Posterior vena cava (tissue), 2 donors: ENCODE measurements around the gene MPST. TPM values are rescaled to one million over a fixed set of nuclear protein-coding genes. Genes with fewer than 3 reads are reported as not detected.
A peak's percentile ranks its signal among the peaks of the same experiment; 100 is the strongest.
"Not testable (repeated sequence)": the region's sequence is repeated elsewhere in the genome, so short reads cannot be mapped to it uniquely, and the experiment has no call there.

Experiments used
- DNase-seq: peaks from one replicate; pipeline ENCODE4 v3.0.0-alpha.2; 2020; ENCODE audit warnings: low spot score
- intact Hi-C, 2 donors: fragments of 100-400 bp; cut with DNase I; formaldehyde crosslinking; loops; one replicate each; pipeline versions ENCODE4 v1.14.1 to v1.14.2; 2022 to 2023
- long read RNA-seq, 2 donors: library from polyadenylated mRNA; unstranded; transcript quantifications; one replicate each; pipeline ENCODE4 v2.0.0, GENCODE V29; 2020 to 2021
- total RNA-seq, 2 donors: library from RNA; stranded (reverse); fragmentation: NEBNext Ultra II Directional; extraction: Animal tissue kit (Norgen Biotek cat#: 25700); gene quantifications; one replicate each; pipeline ENCODE4 v1.2.1, GENCODE V29; 2021
- donor health status: DM: yes; HTN: yes; CAD: no.
- donor health status: DM: yes; HTN: yes; CAD: no.

Gene MPST
- total RNA-seq, result 10 to 100 TPM; 19.7 to 21.0 TPM
- long read RNA-seq, donor 1, transcript MPST-203 (3 exons, 1,345 nt), result minor isoform, 9 of 30 reads
- long read RNA-seq, donor 1, transcript MPST-206 (3 exons, 1,331 nt), result major isoform, 11 of 30 reads
- long read RNA-seq, donor 1, partial matches to known transcripts, result 6 of 30 reads
- long read RNA-seq, donor 1, other reads (novel, unspliced or antisense), result 3 of 30 reads
- long read RNA-seq, donor 2, transcript MPST-206 (3 exons, 1,331 nt), result minor isoform, 25 of 144 reads
- long read RNA-seq, donor 2, transcript MPST-203 (3 exons, 1,345 nt), result major isoform, 64 of 144 reads
- long read RNA-seq, donor 2, partial matches to known transcripts, result 33 of 144 reads
- long read RNA-seq, donor 2, other reads (novel, unspliced or antisense), result 17 of 144 reads

DNA sequence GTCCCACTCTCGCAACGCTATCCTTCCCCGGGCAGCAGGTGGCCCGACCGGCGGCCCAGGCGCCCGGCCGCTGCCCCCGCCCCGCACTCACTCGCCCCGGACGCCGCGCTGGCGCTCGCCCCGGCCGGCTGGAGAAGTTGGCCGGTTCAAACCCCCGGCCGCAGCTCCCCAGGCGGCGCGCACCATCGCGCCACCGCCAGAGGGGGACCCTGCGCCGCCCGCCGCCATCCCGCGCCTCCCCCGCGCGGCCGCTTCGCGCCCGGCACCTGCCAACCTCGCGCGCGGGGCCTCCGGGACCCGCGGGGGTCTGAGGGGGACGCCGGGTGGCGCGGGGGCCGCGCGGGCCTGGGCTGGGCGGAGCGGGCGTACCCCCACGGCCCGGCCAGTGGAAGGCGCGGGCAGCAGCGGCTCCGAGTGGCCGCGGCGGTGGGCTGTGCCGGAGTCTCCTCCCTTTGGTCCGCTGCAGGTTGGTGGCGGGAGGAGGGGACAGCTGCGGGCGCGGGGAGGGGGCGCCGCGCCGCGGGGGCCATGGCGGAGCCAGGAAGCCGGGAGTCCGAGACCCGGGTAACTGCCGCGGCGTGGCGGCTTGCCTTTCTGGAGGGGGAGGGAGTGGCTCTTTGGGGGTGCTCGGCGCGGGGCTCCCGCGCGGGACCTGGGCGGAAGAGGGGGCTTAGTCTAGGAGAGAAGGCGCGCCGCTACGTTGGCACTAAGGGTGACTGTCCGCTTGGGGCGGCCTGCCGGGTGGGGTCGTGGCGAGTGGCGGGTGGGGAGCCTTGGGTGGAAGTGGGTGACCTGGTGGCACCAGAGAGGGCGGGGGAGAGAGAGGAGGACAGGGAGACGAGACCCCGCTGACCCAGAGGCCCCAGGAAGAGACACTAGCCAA is at the start of gene MPST, which contains the start of gene TST:
MPST (plus strand) TSS at position 434 of the 883 bp plus-strand sequence; CDS start at position 529, 95 bp downstream.
TST (minus strand) TSS at position 139 of the 883 bp plus-strand sequence. CDS start 715 bp downstream, outside the sequence.
- DNase-seq, result peak; percentile 91
- intact Hi-C loops, result loop anchor here in 1 of 2 donors (10.0 kb wide), 1 partner anchor 335 kb away; no protein-coding TSS in a partner anchor

- intact Hi-C loops, result no loop called here
Observed at GRCh38 chr22:36971341-36972125, 48.0 kb upstream of the MPST start.

GRCh38 chr22:36976606-36977005 is 42.9 kb upstream of the MPST start:
- no peak for DNase-seq
- intact Hi-C loops, result loop anchor here in 1 of 2 donors (5.0 kb wide), 1 partner anchor 194 kb away; no protein-coding TSS in a partner anchor

More at GRCh38 chr22:36971341-36972125, 48.0 kb upstream of the MPST start:
- peak; percentile 26 for DNase-seq

- intact Hi-C loops, result loop anchor here in 1 of 2 donors (5.0 kb wide), 1 partner anchor 195 kb away; no protein-coding TSS in a partner anchor
- DNase-seq, result peak; percentile 86
Observed at GRCh38 chr22:36977401-36977861, 42.1 kb upstream of the MPST start.

GRCh38 chr22:36977947-36978660 is 41.4 kb upstream of the MPST start:
- DNase-seq, result peak; percentile 97
- intact Hi-C loops, result loop anchor here in 1 of 2 donors (5.0 kb wide), 1 partner anchor 196 kb away; no protein-coding TSS in a partner anchor

GRCh38 chr22:36979016-36979910 is 40.3 kb upstream of the MPST start:
- intact Hi-C loops, result loop anchor here in 1 of 2 donors (5.0 kb wide), 1 partner anchor 197 kb away; no protein-coding TSS in a partner anchor
- peak; percentile 51 for DNase-seq

DNA sequence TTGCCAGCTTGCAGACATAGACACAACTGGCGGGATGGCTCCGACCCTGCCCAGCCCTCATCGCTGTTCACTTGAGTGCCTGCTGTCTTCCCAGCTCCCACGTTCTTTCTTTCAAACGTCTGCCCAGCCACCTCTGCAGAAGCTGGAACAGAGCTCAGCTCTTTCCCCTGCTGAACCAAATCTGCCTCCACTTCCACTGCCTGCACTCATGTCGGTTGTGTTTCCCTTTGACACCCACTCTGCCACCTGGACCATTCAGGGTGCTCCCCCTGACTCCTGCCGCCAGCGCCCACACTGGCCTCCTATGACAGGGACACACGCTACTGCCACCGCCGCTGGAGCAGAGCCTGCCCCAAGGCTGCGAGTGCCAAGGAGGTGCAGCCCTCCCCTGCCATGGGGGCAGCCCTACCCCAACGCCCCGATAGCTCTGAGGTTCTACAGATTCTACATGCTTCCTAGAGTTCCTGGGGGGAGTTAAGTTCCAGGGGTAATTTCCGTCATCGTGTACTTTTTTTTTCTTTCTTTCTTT is 38.2 kb upstream of the MPST start:
- peak; percentile 74 for DNase-seq
- intact Hi-C loops, result no loop called here

GRCh38 chr22:36982136-36982535 is 37.4 kb upstream of the MPST start:
- intact Hi-C loops, result no loop called here
- no peak for DNase-seq

DNA sequence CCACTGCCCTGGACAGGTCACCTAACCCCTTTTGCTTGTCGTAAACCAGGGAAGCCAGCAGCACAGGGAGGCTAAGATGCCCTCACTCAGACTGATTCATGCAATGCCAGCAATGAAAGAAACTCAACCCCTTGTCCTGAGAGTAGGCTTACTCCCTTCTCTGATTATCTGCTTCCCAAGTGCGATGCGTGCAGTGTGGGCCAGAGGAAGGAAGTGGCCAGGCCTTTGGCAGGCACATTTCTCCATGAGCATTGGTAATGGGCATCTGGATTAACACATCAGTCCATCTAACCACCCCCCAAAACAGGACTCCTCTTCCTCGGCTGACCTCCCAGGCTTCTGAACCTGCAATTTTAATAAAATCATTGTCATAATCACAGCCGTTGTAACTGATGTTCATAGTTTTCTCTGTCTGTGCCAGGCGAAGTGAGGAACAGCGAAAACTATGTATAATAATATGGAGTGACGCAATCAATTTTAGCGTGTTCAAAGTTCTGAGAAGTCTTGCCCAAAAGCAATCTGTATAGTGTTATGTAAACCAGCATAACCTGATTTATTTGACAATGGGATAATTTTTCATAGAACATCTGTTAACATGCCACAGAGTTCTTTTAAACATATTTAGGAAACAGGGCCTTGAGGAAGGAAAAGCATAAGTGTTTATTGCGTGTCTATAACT is 34.2 kb upstream of the MPST start:
- intact Hi-C loops, result no loop called here
- no peak for DNase-seq

DNA sequence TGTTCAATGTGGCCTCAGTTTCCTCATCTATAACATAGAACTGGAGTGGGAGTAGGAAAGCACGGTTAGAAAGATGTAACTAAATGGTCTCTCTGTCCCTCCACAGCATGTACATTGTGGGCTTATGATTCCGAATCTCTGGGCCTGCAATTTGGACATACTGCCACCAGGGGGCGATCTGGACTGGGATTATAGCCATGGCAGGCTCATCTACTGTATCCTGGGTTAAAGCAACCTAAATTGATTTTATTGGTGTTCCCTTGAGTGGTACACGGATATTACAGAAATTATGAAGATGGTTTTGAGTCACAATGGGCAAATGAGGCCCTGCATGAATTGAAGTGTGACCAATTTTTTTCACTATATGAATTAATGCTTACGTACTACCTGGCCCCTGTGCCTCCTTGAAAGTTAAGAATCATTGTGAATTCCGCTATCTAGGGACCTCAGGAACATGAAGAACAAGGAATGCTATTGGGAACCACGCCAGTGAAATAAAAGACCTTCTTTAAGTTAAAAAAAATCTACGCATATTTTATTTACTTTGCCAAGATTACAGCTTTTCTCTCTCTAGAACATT is 33.2 kb upstream of the MPST start:
- DNase-seq, result no peak
- intact Hi-C loops, result no loop called here

DNA sequence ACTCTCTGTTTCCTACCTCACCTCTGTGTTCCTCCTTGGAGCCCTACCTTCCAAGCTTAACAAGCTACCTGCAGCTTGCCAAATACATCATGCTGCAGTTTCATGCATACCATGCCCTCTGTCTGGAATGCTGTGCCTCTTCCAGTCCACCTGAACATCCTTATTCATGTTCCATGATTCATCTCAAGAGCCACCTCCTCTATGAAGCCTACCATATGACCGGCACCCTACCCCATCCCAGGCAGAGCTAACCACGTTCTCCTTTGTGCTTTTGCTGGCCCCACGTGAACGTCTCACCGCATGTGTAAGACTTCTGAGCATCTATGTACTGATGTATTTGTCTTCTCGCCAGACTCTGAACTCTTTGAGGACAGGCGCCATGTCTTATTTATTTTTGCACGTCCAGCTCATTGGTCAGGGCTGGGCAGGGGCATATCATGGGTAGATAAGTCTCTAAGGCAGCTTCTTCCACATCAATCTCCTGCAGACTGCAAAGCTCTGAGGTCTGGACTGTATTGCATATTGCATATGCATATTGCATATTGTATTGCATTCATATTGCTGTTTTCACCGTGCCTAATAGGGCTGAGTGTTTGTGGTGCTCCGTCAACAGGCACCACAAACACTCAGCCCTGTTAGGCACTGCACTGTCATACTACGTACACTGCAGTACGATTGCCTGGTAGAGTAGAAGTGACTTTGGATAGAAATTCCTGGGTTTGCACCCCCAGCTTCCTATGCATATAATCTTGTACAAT is 31.3 kb upstream of the MPST start:
- intact Hi-C loops, result no loop called here
- DNase-seq, result no peak

GRCh38 chr22:36989012-36989411 is 30.5 kb upstream of the MPST start:
- intact Hi-C loops, DNase-seq: not testable (repeated sequence)

DNA sequence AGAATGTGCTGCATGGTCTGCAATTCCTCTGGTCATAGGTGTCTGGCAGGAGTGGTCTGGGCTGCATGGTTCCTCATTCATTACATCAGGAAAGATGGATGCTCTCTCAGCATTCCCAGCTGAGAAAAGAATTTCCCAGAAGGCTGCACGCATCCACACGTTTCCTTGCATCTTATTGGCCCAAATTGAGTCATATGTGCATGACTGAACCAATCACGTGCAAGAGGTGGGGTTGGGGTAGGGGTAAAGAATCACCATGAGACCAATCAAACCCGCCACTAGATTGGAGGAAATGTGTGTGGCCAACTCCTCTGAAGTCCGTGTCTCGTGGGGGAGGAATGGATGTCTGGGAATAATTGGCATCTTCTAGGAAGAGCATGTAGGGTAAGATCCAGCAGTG is 29.1 kb upstream of the MPST start:
- no peak for DNase-seq
- intact Hi-C loops, result no loop called here

GRCh38 chr22:36991206-36991605 is 28.3 kb upstream of the MPST start:
- peak; percentile 49 for DNase-seq
- intact Hi-C loops, result no loop called here

DNA sequence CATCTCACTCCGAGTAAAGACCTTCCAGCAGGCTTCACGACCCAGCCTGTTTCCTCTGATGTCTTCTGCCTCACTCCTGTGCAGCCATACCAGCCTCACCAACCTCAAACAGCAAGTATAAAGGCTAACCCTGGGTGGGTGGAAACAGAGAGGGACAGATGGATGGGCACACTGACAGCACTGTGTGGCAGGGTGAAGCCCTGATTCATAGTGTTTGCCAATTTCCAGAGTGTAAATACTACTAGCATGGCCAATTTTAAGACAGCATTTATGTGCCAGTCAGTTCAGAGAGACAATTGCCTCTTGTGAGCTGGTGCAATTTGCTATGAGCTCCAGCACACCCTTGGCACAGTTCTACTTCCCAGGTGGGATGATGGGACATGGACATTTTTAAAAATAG is 21.8 kb upstream of the MPST start:
- intact Hi-C loops, result no loop called here
- DNase-seq, result peak; percentile 6
